HL-60/S4 treated with retinoic acid at 250 ng/mL for 4 days and 3 days (cell line): Measurements from ENCODE around the gene ATF4.

ENCODE experiments used
- in situ Hi-C: fragments of 300-500 bp; cut with MboI; formaldehyde crosslinking; loops from 2 replicates; pipeline ENCODE4 v1.7.0; 2022; ENCODE audit warnings: low sequenced_read_pairs

Gene ATF4, protein sequence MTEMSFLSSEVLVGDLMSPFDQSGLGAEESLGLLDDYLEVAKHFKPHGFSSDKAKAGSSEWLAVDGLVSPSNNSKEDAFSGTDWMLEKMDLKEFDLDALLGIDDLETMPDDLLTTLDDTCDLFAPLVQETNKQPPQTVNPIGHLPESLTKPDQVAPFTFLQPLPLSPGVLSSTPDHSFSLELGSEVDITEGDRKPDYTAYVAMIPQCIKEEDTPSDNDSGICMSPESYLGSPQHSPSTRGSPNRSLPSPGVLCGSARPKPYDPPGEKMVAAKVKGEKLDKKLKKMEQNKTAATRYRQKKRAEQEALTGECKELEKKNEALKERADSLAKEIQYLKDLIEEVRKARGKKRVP

GRCh38 chr22:39520226-39521105, at the start of gene ATF4:
TSS of gene ATF4 (plus strand) at chr22:39520562. CDS start at chr22:39521446, 884 bp downstream.
- in situ Hi-C loops: no loop called here

- in situ Hi-C loops: no loop called here
Measured at GRCh38 chr22:39471381-39472141, 48.8 kb upstream of the ATF4 start.

DNA sequence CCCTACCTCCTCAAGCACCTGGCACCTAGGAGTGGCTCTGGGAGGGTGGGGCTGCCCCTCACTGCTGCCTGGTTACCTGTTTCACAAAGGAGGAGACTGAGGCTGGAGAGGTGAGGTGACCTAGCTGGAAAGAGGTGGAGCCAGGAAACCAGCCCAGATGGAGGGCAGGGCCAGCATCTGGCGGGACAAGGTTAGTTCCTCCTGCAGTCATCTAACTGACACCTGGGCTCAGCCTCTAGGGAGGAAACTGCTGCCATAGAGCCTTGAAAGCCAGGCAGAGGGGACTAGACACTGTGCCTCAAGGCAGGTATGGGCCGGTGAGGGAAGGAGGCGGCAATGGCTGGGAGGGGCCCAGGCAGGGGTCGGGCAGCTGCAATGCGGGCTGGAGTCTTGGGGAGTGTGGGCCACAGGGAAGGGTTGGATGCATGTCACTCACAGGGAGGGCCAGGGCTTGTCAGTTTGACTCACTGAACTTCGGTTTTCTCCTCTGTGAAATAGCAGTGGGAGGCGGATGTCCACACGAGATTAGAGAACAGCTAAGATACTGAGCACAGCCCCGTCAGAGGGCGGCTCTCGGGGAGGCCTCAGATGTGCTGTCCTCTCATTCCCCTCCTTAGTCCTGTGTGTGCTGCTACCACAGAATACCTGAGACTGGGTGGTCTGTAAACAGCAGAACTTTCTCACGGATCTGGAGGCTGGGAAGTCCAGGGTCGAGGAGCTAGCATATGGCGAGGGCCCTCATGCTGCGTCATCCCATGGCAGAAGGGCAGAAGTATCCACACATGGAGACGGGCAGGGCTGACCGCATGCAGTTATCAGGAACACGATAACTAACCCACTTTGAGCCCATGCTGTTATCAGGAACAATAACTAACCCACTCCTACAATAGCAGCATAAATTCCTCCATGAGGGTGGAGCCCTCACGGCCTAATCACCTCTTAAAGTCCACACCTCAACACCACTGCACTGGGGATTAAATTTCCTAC, 47.5 kb upstream of the ATF4 start:
- in situ Hi-C loops: no loop called here

DNA sequence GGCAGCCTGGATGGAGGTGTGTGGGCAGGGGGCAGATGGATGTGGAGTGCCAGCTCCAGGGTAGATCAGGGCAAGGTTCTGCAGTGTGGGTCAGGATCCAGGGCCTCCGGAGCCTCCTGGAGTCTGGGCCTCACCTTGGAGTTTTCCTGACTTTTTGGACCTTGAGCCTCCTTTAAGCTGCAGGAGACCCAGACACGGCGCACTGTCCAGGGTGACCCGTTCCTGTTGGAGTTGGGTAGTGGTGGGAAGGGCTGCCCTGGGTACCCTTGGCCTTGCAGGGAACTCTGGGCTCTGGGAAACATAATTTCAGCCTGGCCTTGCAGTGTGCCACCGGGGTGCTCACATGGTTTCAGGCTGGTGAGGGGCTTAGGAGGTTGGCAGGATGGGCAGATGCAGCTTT, 46.5 kb upstream of the ATF4 start:
- in situ Hi-C loops: no loop called here

DNA sequence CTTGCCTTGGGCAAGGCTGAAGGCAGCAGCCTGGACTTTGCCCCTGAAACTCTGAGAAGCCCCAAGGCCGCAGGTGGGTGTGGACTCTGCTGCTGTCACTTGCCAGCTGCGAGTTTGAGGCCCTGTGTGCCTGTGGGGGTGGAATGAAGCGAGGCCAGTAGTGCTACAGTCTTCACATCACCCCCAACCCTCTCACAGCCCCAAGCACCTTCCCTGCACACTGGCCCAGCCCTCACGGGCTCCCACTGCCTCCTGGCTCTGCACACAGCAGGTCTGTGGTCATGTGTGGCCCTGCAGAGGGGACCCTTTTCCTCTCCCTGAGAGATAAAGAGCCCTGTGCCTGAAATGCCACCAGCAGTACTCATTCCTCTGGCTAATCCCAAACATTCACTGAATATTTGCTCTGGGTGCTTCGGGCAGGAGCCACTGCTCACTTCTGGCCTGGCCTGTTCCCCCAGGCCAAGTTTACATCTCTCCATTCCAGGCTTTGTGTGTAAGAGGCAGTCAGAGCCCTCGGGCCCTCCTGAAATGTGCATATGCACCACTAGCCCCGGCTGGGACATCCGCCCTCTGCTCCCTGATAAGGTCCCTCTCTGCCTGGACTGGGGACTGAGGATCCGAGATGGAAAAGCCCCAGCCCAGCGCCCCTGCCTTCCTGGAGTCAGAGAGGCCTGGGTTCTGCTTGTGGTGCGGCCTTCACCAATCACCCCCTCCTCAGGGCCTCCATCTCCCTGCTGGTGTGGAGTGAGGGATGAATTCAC, 45.8 kb upstream of the ATF4 start:
- in situ Hi-C loops: no loop called here

GRCh38 chr22:39475337-39475736, 45.0 kb upstream of the ATF4 start:
- in situ Hi-C loops: no loop called here

GRCh38 chr22:39475902-39476301, 44.5 kb upstream of the ATF4 start:
- in situ Hi-C loops: no loop called here

GRCh38 chr22:39476664-39477063, 43.7 kb upstream of the ATF4 start:
- in situ Hi-C loops: no loop called here

DNA sequence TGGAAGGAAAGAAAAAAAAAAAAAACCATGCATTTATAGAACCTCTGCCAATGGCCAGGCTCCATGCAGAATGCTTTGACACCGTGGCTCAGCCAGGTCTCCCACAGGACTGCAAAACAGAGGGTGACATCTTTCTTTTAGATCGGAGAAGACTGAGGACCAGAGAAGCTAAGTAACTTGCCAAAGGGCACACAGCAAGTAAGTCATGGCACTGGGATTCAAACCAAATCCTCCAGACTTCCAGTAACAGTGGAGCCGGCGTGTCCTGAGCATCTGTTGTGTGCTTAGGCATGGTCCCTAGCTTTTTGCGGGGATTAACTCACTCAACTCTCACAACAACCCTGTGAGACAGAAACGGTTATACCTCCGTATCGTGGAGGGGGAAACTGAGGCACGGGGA, 42.8 kb upstream of the ATF4 start:
- in situ Hi-C loops: no loop called here

DNA sequence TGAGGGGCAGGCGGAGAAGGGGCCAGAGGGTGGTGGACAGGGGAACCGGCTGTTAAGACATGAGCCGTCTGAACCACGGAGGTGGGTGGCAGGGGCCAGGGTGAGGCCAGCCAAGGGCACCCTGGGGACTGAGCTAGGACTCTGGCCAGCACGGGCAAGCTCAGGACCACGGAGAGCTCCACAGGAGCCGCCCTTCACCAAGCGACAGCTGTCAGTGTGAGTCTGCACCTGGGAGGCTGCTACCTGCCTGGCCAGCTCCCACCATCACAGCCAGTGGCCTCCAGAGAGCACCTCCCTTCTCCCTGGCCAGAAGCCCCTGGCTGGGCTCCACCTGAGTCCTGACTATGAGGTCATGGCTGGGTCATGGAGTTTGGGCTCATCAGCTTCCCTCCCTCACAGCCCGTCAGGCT, 41.9 kb upstream of the ATF4 start:
- in situ Hi-C loops: no loop called here

DNA sequence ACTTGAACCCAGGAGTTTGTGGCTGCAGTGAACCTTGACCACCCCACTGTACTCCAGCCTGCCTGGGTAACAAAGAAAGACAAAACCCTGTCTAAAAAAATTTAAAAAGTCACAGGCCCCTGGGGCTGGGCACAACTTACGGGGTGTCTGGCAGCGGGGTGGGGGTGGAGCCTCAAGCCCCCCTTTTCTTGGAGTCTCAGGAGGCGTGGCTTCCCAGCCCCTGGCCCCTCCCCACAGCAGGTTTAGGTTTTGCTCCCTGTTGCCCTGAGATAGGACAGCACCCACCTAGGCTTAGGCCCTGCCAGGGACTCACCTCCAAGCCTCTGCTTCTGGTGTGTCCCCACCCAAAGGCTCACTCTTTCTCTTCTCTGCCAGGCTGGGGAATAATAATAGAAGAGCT, 41.1 kb upstream of the ATF4 start:
- in situ Hi-C loops: no loop called here

DNA sequence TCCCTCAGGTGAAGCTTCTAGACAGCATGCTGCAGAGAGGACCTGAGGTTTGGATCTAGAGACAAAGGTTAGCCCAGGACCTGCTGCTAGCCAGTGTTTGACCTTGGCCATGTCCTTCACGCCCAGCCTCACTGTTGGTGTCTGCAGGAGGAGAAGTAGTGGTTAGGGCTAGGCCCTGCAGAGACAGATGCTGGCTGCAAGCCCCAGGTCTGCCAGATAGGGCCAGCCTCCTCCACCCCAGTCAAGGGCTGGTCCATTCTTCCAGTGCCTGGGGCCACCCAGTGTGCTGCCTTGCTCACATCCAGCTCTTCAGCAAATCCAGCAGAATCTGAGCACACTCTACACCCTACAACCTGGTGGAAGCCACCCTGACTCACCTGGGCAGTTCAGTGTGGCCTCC, 39.8 kb upstream of the ATF4 start:
- in situ Hi-C loops: no loop called here

- in situ Hi-C loops: no loop called here
Measured at GRCh38 chr22:39481054-39481453, 39.3 kb upstream of the ATF4 start.

- in situ Hi-C loops: no loop called here
Measured at GRCh38 chr22:39481595-39481994, 38.8 kb upstream of the ATF4 start.

DNA sequence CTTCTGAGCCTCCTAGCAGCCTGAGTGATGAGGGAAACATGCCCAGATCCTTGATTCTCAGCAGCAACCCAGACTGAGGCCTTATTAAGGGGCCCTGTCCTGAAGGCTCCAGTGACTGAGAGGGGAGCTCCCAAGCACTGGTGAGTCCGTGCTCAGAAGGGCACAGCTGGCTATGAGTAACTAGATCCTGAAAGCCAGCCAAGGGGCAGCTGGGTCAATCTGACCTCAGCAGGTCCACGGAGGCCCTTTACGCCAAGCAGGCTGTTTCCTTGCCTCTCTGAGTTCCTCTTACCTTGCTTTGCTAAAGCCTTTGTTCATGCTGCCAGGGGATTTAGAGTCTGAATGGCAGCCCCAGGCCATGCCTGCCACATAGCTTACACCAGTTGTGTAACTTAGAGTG, 37.6 kb upstream of the ATF4 start:
- in situ Hi-C loops: no loop called here

- in situ Hi-C loops: no loop called here
Measured at GRCh38 chr22:39486951-39487825, 33.2 kb upstream of the ATF4 start.

DNA sequence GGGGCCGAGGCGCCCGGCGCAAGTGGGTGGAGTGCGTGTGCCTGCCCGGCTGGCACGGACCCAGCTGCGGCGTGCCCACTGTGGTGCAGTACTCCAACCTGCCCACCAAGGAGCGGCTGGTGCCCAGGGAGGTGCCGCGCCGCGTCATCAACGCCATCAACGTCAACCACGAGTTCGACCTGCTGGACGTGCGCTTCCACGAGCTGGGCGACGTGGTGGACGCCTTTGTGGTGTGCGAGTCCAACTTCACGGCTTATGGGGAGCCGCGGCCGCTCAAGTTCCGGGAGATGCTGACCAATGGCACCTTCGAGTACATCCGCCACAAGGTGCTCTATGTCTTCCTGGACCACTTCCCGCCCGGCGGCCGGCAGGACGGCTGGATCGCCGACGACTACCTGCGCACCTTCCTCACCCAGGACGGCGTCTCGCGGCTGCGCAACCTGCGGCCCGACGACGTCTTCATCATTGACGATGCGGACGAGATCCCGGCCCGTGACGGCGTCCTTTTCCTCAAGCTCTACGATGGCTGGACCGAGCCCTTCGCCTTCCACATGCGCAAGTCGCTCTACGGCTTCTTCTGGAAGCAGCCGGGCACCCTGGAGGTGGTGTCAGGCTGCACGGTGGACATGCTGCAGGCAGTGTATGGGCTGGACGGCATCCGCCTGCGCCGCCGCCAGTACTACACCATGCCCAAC, 32.4 kb upstream of the ATF4 start:
- in situ Hi-C loops: no loop called here

DNA sequence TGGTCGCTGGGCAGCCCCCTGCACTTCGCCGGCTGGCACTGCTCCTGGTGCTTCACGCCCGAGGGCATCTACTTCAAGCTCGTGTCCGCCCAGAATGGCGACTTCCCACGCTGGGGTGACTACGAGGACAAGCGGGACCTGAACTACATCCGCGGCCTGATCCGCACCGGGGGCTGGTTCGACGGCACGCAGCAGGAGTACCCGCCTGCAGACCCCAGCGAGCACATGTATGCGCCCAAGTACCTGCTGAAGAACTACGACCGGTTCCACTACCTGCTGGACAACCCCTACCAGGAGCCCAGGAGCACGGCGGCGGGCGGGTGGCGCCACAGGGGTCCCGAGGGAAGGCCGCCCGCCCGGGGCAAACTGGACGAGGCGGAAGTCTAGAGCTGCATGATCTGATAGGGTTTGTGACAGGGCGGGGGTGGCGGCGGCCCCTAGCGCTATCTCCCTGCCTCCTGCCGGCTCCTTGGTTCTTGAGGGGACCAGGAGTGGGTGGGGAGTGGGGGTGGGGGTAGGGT, 31.7 kb upstream of the ATF4 start:
- in situ Hi-C loops: no loop called here
